HUDEP-2 (cell line): Measurements from ENCODE around the gene PSMB3.
"Not testable (repeated sequence)": the region's sequence is repeated elsewhere in the genome, so short reads cannot be mapped to it uniquely, and the experiment has no call there.

Experiments used
- DNase-seq, 76 experiments: peaks; one replicate each; lab custom pipeline; 2025; ENCODE audit not compliant: unreplicated experiment in 76 of 76; lab: John Stamatoyannopoulos, UW

Gene PSMB3

GRCh38 chr17:38789185-38789584, 36.6 kb downstream of the PSMB3 start:
- no peak for DNase-seq

GRCh38 chr17:38790148-38790707, 37.7 kb downstream of the PSMB3 start:
- DNase-seq = not testable (repeated sequence)

GRCh38 chr17:38791162-38791561, 38.6 kb downstream of the PSMB3 start:
- DNase-seq = no peak

GRCh38 chr17:38794221-38794620, 41.7 kb downstream of the PSMB3 start:
- no peak for DNase-seq

GRCh38 chr17:38796451-38797157, 44.1 kb downstream of the PSMB3 start:
- no peak for DNase-seq

- DNase-seq = no peak
Measured at GRCh38 chr17:38797158-38797490, 44.6 kb downstream of the PSMB3 start.

GRCh38 chr17:38797828-38798227, 45.3 kb downstream of the PSMB3 start:
- DNase-seq = no peak

- DNase-seq = peak in 40 of 76 experiments; percentile 3 to 66 (median 41)
Measured at GRCh38 chr17:38798614-38799500, 46.3 kb downstream of the PSMB3 start.

- peak; percentile 65 to 98 (median 93) for DNase-seq
Measured at GRCh38 chr17:38799501-38800236, 47.1 kb downstream of the PSMB3 start, which contains the start of gene PIP4K2B. Gene PIP4K2B (minus strand): TSS chr17:38799556. CDS start chr17:38799424, 132 bp downstream.

GRCh38 chr17:38800237-38800760, 47.8 kb downstream of the PSMB3 start:
- no peak for DNase-seq

- DNase-seq = no peak
Measured at GRCh38 chr17:38809828-38810227, 57.3 kb downstream of the PSMB3 start.
